Left lung (tissue), 10 donors: ENCODE data around the gene NUP93. TPM values are rescaled to one million over a fixed set of nuclear protein-coding genes. Genes with fewer than 3 reads are reported as not detected.

Experiments used
- ATAC-seq: fragments of 200-7000 bp; cut with Tn5 transposase; one replicate; pipeline ENCODE4 v1.9.1; 2020; ENCODE audit warnings: moderate library complexity
- DNase-seq, 4 donors: peaks; one replicate each; pipeline ENCODE4 v3.0.0-alpha.2; 2013 to 2020
- H3K27ac ChIP-seq, 2 donors: fragments of 200-600 bp; sonication (generic) in 1 of 2; one replicate each; pipeline versions ENCODE4 v1.5.0 to v1.8.0; 2020 to 2021
- H3K27me3 ChIP-seq, 2 donors: fragments of 200-600 bp; sonication (generic) in 1 of 2; one replicate each; pipeline versions ENCODE4 v1.5.0 to v1.8.0; 2020 to 2021
- H3K36me3 ChIP-seq, 2 donors: fragments of 200-600 bp; sonication (generic) in 1 of 2; one replicate each; pipeline versions ENCODE4 v1.5.0 to v1.8.0; 2020 to 2021
- H3K4me1 ChIP-seq, 2 donors: fragments of 200-600 bp; one replicate each; pipeline ENCODE4 v1.8.0; 2021
- H3K4me3 ChIP-seq, 2 donors: fragments of 200-600 bp; sonication (generic) in 1 of 2; one replicate each; pipeline versions ENCODE4 v1.5.0 to v1.8.0; 2020 to 2021; ENCODE audit warnings: mild to moderate bottlenecking in 1 of 2
- H3K9me3 ChIP-seq, 2 donors: fragments of 200-600 bp; sonication (generic) in 1 of 2; one replicate each; pipeline versions ENCODE4 v1.5.0 to v1.8.0; 2020 to 2021
- intact Hi-C, 2 donors: fragments of 100-400 bp; cut with DNase I; formaldehyde crosslinking; loops; one replicate each; pipeline versions ENCODE4 v1.11.2 to v1.14.2; 2022
- polyA plus RNA-seq, 6 donors: library from polyadenylated mRNA; unstranded; fragments of 120-200 nt; gene quantifications; one replicate each; pipeline ENCODE4 v1.2.1, GENCODE V29; 2013; ENCODE audit not compliant: insufficient read length in 6 of 6
- total RNA-seq, 2 donors: library from RNA; stranded (reverse); fragmentation: NEBNext Ultra II Directional; extraction: Animal tissue kit (Norgen Biotek cat#: 25700); gene quantifications; one replicate each; pipeline ENCODE4 v1.2.1, GENCODE V29; 2021
- TF ChIP-seq, protein P1 (sequence below), 2 donors: fragments of 200-600 bp; sonication (generic) in 1 of 2; IDR thresholded peaks; one replicate each; pipeline versions ENCODE4 v1.5.0 to v1.8.0; 2021; ENCODE audit warnings: antibody characterized with exemption in 2 of 2
- donor health status: DM: no; HTN: yes; CAD: no.
- donor health status: DM: no; HTN: no; CAD: no.

The NUP93 gene
- total and polyA plus RNA-seq, 8 donors: 47.1 to 75.9 (median 65.9) TPM

DNA sequence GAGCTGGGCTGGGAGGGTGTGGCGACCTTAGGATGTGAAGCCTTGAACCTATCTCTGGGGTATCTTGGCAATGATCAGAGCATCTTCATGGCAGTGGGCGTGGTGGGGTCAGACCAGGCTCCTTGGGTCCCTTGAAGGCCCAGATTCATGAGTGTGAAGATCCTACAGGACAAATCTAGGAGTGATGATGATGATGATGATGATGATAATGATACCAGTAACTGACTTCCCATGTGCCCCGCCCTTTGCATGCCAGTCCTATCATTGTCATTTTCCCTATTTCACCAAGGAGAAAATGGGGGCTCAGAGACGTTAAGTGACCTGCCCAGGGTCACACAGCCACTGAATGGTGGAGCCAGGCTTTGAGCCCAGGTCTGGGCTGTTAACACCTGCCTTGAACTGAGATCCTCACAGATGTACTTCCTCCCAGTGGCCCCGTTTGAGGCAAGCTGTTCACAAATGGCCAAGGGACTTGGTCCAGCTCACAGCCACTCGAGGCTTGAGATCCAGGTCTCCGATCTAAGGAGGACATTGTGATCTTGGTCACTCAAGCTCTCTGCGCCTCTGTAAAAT, 148.4 kb downstream of the NUP93 start:
- Histone ChIP-seq H3K4me3 (no peak overlapping the region), H3K36me3 (no peaks in the 10 kb centered on the region), H3K4me1 (no peaks in the 10 kb centered on the region), H3K9me3 (no peaks in the 10 kb centered on the region), H3K27ac (no peak overlapping the region), H3K27me3 (no peaks in the 10 kb centered on the region)
- intact Hi-C loops: loop anchor here in 1 of 2 donors (10.0 kb wide), 1 partner anchor 286 kb away; no protein-coding TSS in a partner anchor
- DNase-seq (no peak), ATAC-seq (no peak)
- TF ChIP-seq, protein P1, sequence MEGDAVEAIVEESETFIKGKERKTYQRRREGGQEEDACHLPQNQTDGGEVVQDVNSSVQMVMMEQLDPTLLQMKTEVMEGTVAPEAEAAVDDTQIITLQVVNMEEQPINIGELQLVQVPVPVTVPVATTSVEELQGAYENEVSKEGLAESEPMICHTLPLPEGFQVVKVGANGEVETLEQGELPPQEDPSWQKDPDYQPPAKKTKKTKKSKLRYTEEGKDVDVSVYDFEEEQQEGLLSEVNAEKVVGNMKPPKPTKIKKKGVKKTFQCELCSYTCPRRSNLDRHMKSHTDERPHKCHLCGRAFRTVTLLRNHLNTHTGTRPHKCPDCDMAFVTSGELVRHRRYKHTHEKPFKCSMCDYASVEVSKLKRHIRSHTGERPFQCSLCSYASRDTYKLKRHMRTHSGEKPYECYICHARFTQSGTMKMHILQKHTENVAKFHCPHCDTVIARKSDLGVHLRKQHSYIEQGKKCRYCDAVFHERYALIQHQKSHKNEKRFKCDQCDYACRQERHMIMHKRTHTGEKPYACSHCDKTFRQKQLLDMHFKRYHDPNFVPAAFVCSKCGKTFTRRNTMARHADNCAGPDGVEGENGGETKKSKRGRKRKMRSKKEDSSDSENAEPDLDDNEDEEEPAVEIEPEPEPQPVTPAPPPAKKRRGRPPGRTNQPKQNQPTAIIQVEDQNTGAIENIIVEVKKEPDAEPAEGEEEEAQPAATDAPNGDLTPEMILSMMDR (IDR thresholded peaks at IDR 0.05): no peak

DNA sequence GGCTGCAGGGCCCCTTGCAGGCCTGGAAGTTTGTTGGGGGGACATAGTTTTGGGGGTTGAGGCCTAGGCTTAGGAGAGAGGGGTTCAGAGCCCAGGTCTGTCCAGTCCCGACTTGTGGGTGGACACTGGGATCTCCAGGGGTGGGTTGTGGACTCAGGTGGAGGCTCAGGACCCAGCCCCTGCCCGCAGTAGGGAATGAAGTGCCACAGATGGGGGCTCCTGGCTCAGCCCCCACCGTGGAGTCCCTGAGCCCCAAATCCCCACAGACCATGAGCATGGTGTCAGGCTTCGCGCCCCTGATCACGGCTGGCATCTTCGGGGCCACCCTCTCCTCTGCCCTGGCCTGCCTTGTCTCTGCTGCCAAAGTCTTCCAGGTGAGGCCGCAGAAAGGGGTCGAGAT, 149.3 kb downstream of the NUP93 start:
- DNase-seq (no peak), ATAC-seq (no peak)
- H3K27me3 ChIP-seq: no peaks in the 10 kb centered on the region
- no peaks in the 10 kb centered on the region for H3K36me3 ChIP-seq
- H3K4me3 ChIP-seq: no peak overlapping the region
- H3K27ac ChIP-seq: no peak overlapping the region
- H3K4me1 ChIP-seq: no peaks in the 10 kb centered on the region
- intact Hi-C loops: loop anchor here in 1 of 2 donors (10.0 kb wide), 1 partner anchor 286 kb away; no protein-coding TSS in a partner anchor
- no peaks in the 10 kb centered on the region for H3K9me3 ChIP-seq
- TF ChIP-seq, protein P1 (IDR thresholded peaks at IDR 0.05): no peak

DNA sequence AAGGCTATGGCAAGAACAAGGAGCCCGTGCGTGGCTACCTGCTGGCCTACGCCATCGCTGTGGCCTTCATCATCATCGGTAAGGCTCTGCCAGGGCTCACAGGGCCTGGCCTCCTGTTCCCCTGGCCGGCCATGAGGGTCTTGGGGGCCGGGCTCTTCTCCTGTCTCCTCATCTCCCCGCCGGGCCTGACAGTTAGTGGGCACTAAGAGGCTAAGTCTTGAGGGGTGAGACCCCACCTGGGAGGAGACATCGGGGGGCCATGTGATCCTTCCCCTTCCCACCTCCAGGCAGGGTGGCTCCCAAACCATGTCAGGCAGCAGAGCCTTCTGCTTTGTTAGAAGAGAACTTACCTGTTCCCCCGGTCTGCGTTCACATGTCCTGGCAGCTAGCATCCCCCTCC, 150.2 kb downstream of the NUP93 start:
- H3K36me3 ChIP-seq: no peaks in the 10 kb centered on the region
- ATAC-seq (no peak), DNase-seq (no peak)
- no peak overlapping the region for H3K4me3 ChIP-seq
- H3K9me3 ChIP-seq: no peaks in the 10 kb centered on the region
- no peaks in the 10 kb centered on the region for H3K4me1 ChIP-seq
- TF ChIP-seq, protein P1 (IDR thresholded peaks at IDR 0.05): no peak
- no peak overlapping the region for H3K27ac ChIP-seq
- H3K27me3 ChIP-seq: no peaks in the 10 kb centered on the region
- intact Hi-C loops: no loop called here

DNA sequence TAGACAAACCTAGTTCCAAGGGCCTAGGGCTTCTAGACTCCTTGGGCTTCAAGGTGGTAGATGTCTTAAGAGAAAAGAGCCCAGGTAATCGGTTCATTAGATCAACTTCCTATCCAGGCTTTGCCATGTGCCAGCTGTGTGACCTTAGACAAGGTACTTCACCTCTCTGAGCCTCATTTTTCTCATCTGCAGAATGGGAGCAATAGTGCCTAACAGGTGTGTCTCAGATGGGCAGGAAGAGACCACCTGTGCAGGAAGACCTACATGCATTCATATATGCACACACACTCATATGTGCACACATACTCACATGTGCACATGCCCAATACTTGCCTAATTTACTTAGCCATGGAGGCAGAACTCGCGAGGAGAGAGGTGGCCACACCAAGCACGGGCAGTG, 150.8 kb downstream of the NUP93 start:
- Histone ChIP-seq H3K4me3 (no peak overlapping the region), H3K27me3 (no peaks in the 10 kb centered on the region), H3K27ac (no peak overlapping the region), H3K36me3 (no peaks in the 10 kb centered on the region), H3K9me3 (no peaks in the 10 kb centered on the region), H3K4me1 (no peaks in the 10 kb centered on the region)
- TF ChIP-seq, protein P1 (IDR thresholded peaks at IDR 0.05): no peak
- DNase-seq (no peak), ATAC-seq (no peak)
- intact Hi-C loops: no loop called here

DNA sequence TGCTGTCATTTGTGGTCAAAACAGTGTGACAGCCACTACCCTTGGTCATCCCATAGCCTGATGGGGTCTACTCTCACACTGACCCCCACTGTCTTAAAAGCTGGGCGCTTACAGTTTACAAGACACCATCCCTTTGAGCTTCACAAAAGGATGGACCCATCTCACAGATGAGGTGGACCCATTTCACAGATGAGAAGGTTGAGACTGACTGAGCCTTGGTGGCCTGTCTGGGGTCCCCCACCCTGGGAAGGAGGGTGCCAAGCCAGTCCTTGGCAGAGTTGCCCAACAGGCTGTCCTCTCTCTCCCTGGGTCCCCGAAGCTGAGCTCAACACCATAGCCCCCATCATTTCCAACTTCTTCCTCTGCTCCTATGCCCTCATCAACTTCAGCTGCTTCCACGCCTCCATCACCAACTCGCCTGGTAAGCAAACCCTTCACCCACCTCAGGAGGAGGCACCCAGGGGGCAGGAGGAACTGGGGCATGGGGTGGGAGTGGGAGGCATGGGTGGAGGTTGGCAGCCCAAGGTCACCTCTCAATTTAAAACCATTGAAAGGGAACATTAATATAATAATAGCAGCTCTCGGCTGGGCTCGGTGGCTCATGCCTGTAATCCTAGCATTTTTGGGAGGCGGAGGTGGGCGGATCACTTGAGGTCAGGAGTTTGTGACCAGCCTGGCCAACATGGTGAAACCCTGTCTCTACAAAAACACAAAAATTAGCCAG, 152.3 kb downstream of the NUP93 start:
- Histone ChIP-seq H3K4me3 (no peak overlapping the region), H3K4me1 (no peaks in the 10 kb centered on the region), H3K9me3 (no peaks in the 10 kb centered on the region), H3K27me3 (no peaks in the 10 kb centered on the region), H3K36me3 (no peaks in the 10 kb centered on the region), H3K27ac (no peak overlapping the region)
- intact Hi-C loops: no loop called here
- ATAC-seq (no peak), DNase-seq (no peak)
- TF ChIP-seq, protein P1 (IDR thresholded peaks at IDR 0.05): no peak
